ENCODE data around the gene EHMT1.

DNA sequence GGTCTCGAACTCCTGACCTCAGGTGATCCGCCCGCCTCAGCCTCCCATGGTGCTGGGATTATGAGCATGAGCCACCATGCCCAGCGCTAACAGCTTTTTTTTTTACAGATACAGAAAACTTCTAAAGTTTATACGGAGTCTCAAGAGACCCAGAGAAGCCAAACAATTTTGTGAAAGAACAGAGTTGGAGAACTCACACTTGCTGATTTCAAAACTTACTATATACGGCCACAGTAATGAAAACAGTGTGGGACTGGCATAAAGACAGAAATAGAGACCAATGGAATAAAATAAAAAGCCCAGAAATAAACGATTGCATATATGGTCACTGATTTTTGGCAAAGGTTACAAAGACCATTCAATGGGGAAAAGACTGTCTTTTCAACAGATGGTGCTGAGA, 173.1 kb downstream of the EHMT1 start:
- no peak for TF ChIP-seq EZH2phosphoT487 (IDR thresholded peaks at IDR 0.05; ENCODE audit: low read length)
- TF ChIP-seq, protein P1, sequence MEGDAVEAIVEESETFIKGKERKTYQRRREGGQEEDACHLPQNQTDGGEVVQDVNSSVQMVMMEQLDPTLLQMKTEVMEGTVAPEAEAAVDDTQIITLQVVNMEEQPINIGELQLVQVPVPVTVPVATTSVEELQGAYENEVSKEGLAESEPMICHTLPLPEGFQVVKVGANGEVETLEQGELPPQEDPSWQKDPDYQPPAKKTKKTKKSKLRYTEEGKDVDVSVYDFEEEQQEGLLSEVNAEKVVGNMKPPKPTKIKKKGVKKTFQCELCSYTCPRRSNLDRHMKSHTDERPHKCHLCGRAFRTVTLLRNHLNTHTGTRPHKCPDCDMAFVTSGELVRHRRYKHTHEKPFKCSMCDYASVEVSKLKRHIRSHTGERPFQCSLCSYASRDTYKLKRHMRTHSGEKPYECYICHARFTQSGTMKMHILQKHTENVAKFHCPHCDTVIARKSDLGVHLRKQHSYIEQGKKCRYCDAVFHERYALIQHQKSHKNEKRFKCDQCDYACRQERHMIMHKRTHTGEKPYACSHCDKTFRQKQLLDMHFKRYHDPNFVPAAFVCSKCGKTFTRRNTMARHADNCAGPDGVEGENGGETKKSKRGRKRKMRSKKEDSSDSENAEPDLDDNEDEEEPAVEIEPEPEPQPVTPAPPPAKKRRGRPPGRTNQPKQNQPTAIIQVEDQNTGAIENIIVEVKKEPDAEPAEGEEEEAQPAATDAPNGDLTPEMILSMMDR (IDR thresholded peaks at IDR 0.05; ENCODE audit: low read length) = no peak

Measured in MM.1S (cell line).